Heart left ventricle (tissue), 13 donors: ENCODE results near the gene CCDC78.

Experiments used
- POLR2A ChIP-seq, 2 donors: fragments of 450-650 bp; IDR thresholded peaks; one replicate each; pipeline ENCODE4 v1.6.1; 2017; ENCODE audit warnings: antibody characterized with exemption in 2 of 2, mild to moderate bottlenecking in 2 of 2, moderate library complexity in 2 of 2
- TF ChIP-seq, protein P1 (sequence below), 12 donors: fragments of 200-600 bp; sonication (generic) in 4 of 12; IDR thresholded peaks; one replicate each; pipeline versions ENCODE4 v1.5.0 to v1.8.0; 2018 to 2022; ENCODE audit warnings: antibody characterized with exemption in 12 of 12, mild to moderate bottlenecking in 5 of 12
- donor health status: ischemic (EF 13 %, LVEDD 7.1; RV severe dilation, severe dysfunction).
- donor health status: DM: no; HTN: yes; CAD: no.
- donor health status: DM: no; HTN: no; CAD: no.
- donor health status: ischemic (EF 25% LVEDD 6.9; RV normal size, moderate dysfunction).
- donor health status: ischemic (EF 25% LVEDD 5.7; RV mildly dilated, moderate dysfunction).
- donor health status: ischemic (EF 35%, LVEDD 5.7; RV mildly dilated, moderate dysfunction).
- donor health status: nonischemic (EF 11% LVEDD 7.7; RV severe dilation, severe dysfunction).
- donor health status: DM: yes; HTN: yes; CAD: no.
- donor health status: PGD.
- donor health status: ischemic (EF 29% LVEDD 5.4; RV normal size, mild dysfunction).
- donor health status: nonischemic (EF 23%, LVEDD 6.1; RV moderate dilation, normal function).

GRCh38 chr16:678209-678857 lies 47.9 kb downstream of the CCDC78 start:
- no peak for TF ChIP-seq POLR2A (IDR thresholded peaks at IDR 0.05)
- TF ChIP-seq, protein P1, sequence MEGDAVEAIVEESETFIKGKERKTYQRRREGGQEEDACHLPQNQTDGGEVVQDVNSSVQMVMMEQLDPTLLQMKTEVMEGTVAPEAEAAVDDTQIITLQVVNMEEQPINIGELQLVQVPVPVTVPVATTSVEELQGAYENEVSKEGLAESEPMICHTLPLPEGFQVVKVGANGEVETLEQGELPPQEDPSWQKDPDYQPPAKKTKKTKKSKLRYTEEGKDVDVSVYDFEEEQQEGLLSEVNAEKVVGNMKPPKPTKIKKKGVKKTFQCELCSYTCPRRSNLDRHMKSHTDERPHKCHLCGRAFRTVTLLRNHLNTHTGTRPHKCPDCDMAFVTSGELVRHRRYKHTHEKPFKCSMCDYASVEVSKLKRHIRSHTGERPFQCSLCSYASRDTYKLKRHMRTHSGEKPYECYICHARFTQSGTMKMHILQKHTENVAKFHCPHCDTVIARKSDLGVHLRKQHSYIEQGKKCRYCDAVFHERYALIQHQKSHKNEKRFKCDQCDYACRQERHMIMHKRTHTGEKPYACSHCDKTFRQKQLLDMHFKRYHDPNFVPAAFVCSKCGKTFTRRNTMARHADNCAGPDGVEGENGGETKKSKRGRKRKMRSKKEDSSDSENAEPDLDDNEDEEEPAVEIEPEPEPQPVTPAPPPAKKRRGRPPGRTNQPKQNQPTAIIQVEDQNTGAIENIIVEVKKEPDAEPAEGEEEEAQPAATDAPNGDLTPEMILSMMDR (IDR thresholded peaks at IDR 0.05) = no peak
